ENCODE data around the gene ACSS1.

ACSS1 gene

GRCh38 chr20:25058847-25059810 lies 1.2 kb upstream of the ACSS1 start:
- H3K27ac ChIP-seq = no peak overlapping the region
- no peak for TF ChIP-seq CTCF (IDR thresholded peaks at IDR 0.05)
- TF ChIP-seq ZFX (IDR thresholded peaks at IDR 0.05; ENCODE audit: borderline replicate concordance) = no peak

GRCh38 chr20:25057234-25058050 lies 497 bp downstream of the ACSS1 start:
- H3K27ac ChIP-seq = no peak overlapping the region
- TF ChIP-seq ZFX (IDR thresholded peaks at IDR 0.05; ENCODE audit: borderline replicate concordance) = no peak
- no peak for TF ChIP-seq CTCF (IDR thresholded peaks at IDR 0.05)

GRCh38 chr20:25056690-25057233 lies 1.2 kb downstream of the ACSS1 start:
- H3K27ac ChIP-seq = no peak overlapping the region
- TF ChIP-seq ZFX (IDR thresholded peaks at IDR 0.05; ENCODE audit: borderline replicate concordance) (no peak), CTCF (IDR thresholded peaks at IDR 0.05) (no peak)

- TF ChIP-seq CTCF (IDR thresholded peaks at IDR 0.05) (no peak), ZFX (IDR thresholded peaks at IDR 0.05; ENCODE audit: borderline replicate concordance) (no peak)
- no peak overlapping the region for H3K27ac ChIP-seq
Observed at GRCh38 chr20:25055711-25056495, 2.0 kb downstream of the ACSS1 start.

GRCh38 chr20:25054995-25055629 lies 2.8 kb downstream of the ACSS1 start:
- H3K27ac ChIP-seq = no peak overlapping the region
- no peak for TF ChIP-seq ZFX (IDR thresholded peaks at IDR 0.05; ENCODE audit: borderline replicate concordance)
- TF ChIP-seq CTCF (IDR thresholded peaks at IDR 0.05) = no peak

- no peak for TF ChIP-seq CTCF (IDR thresholded peaks at IDR 0.05)
- no peak for TF ChIP-seq ZFX (IDR thresholded peaks at IDR 0.05; ENCODE audit: borderline replicate concordance)
- H3K27ac ChIP-seq = no peak overlapping the region
Observed at GRCh38 chr20:25054096-25054820, 3.7 kb downstream of the ACSS1 start.
